Fibroblast of villous mesenchyme (primary cell): ENCODE measurements around the gene RBCK1. TPM values are rescaled to one million over a fixed set of nuclear protein-coding genes. Genes with fewer than 3 reads are reported as not detected.

Experiments
- DNase-seq: peaks from one replicate; pipeline ENCODE4 v3.0.0-alpha.2; 2010; ENCODE audit warnings: low read depth
- H3K4me3 ChIP-seq: 2 replicates; pipeline ENCODE4 v1.5.1; 2011; ENCODE audit warnings: low read depth, mild to moderate bottlenecking, low read length
- CTCF ChIP-seq: IDR thresholded peaks from 2 replicates; pipeline ENCODE4 v1.5.1; 2012; ENCODE audit warnings: low read depth, mild to moderate bottlenecking, low read length; ENCODE audit not compliant: insufficient read depth
- total RNA-seq: library from RNA; depleted of rRNA; stranded (reverse); fragments of >200 nt; gene quantifications from 2 replicates; pipeline ENCODE4 v1.2.3, GENCODE V29; 2012

RBCK1 gene
- total RNA-seq, 1 donor = 59.2 TPM

- no peak overlapping the region for H3K4me3 ChIP-seq
- TF ChIP-seq CTCF = no peak
- DNase-seq = no peak
Measured at GRCh38 chr20:421685-422250, 13.7 kb downstream of the RBCK1 start.

- no peak overlapping the region for H3K4me3 ChIP-seq
- no peak for TF ChIP-seq CTCF
- no peak for DNase-seq
Measured at GRCh38 chr20:426566-426965, 18.5 kb downstream of the RBCK1 start.

- DNase-seq = no peak
Measured at GRCh38 chr20:427401-427800, 19.3 kb downstream of the RBCK1 start.

GRCh38 chr20:427849-428657, 20.0 kb downstream of the RBCK1 start:
- DNase-seq = no peak
- no peak overlapping the region for H3K4me3 ChIP-seq
- TF ChIP-seq CTCF = no peak

More at GRCh38 chr20:427401-427800, 19.3 kb downstream of the RBCK1 start:
- no peak for TF ChIP-seq CTCF
- no peak overlapping the region for H3K4me3 ChIP-seq

- no peak for DNase-seq
- TF ChIP-seq CTCF = no peak
- H3K4me3 ChIP-seq = no peak overlapping the region
Measured at GRCh38 chr20:428658-429200, 20.6 kb downstream of the RBCK1 start.

- TF ChIP-seq CTCF = no peak
- DNase-seq = no peak
- no peak overlapping the region for H3K4me3 ChIP-seq
Measured at GRCh38 chr20:430091-430999, 22.2 kb downstream of the RBCK1 start.
